Nucleus accumbens (tissue), 56 donors: ENCODE results near the gene C16orf46.

Source experiments
- DNase-seq, 56 donors: peaks; one replicate each; lab custom pipeline; 2025; lab: John Stamatoyannopoulos, UW

The C16orf46 gene

DNA sequence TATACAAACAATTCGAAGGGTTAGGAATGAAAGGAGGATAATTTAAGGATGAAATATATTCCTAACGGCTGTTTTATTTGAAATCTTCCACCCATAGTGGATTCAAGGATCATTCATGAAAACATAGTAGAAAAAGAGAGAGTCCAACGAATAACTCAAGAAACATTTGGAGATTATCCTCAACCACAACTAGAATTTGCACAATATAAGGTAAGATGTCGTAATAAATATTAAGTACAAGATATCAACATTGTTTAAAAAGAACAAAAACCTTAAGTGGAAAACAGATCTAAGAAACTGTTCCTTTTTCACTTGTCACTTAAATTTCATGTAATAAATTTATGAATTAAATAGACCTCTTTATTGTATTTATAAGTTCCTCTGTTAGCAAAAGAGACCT lies 50.6 kb downstream of the C16orf46 start:
- no peak for DNase-seq

DNA sequence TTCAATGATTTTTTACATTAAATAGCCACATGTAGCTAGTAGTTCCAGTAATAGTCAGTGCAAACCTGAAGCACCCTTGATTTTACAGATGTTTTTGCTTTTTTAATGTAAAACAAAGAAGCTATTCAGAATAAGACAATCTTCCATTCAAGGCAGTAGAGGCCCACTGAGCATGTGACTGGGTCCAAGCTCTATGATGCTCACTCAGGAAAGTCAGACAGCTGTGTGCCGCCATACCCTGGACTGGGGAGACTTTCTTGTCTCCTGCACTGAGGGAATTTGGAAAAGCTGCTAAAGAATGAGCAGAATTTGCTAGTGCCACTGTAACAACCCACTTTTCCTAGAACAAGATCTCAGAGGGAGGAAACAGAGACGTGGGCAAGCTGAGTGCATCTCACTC lies 58.5 kb downstream of the C16orf46 start:
- peak in 50 of 56 donors; percentile 10 to 78 (median 44) for DNase-seq

DNA sequence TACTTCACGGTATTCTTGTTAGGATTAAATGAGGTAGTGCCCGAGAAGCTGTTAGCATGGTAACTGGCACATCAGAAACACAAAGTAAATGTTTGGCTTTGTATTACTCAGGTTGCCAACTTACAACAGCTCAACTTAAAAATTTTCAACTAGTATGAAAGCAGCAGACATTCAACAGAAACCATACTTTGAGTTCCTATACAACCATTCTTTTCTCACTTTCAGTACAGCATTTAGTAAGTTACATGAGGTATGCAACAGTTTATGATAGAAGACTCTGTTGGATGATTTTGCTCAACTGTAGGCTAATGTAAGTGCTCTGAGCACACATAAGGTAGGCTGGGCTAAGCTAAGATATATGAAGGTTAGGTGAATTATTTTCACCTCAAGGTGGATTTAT lies 62.4 kb downstream of the C16orf46 start:
- no peak for DNase-seq

DNA sequence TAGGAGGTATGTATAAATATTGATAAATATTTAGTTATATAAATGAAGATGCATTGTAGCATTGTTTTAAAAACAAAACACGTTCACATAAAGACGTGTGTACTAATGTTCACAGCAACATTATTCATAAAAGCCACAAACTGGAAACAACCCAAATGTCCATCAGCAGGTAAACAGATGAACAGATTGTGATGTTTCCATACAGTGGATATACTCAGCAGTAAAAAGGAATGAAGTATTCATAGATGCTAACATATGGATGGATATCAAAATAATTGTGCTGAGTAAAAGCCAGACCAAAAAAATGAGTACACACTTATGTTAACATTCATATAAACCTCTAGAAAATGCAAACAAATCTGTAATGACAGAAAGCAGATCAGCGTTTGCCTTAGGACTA lies 64.1 kb downstream of the C16orf46 start:
- no peak for DNase-seq
